Breast epithelium (tissue), 3 donors: ENCODE measurements around the gene LY86.

Source experiments
- POLR2A ChIP-seq: fragments of 450-650 bp; IDR thresholded peaks from one replicate; pipeline ENCODE4 v1.6.1; 2016; ENCODE audit warnings: antibody characterized with exemption, mild to moderate bottlenecking, moderate library complexity
- POLR2AphosphoS5 ChIP-seq, 3 donors: sonication (generic); formaldehyde crosslinking; IDR thresholded peaks; one replicate each; pipeline ENCODE4 v1.6.1; 2017; ENCODE audit warnings: antibody characterized with exemption in 3 of 3
- TF ChIP-seq, protein P1 (sequence below), 3 donors: fragments of 450-650 bp; IDR thresholded peaks; one replicate each; pipeline ENCODE4 v1.5.1; 2016 to 2017; ENCODE audit warnings: antibody characterized with exemption in 3 of 3, mild to moderate bottlenecking in 3 of 3, moderate library complexity in 3 of 3

DNA sequence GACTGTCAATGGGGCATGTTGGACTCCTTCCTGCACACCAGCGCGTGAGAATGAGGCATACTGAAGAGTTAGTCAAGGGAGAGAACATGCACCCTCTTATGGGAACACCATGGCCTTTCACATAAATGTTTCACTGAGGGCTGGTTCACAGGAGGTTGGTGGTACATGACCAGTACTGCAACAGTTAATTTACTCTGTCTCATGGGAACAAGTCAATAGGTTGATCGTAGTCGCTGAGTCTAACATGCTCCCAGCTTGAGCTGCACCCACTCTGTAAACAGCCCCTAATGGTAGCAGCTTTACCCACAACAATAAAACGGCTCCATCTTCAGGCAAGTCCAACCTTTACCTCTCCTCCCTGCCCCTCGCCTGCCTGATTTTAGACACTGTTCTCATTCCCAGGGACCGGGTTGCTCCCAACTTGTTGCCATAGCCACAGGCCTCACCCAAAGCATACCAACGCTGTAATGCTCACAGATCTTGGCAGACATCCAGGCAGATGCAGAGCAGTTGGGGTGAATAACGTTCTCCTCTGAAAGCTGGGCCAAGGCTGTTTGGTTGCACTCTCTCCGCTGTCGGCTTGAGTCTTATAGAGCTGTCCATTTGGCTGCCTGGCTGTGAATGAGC lies 111.3 kb downstream of the LY86 start:
- TF ChIP-seq, protein P1, sequence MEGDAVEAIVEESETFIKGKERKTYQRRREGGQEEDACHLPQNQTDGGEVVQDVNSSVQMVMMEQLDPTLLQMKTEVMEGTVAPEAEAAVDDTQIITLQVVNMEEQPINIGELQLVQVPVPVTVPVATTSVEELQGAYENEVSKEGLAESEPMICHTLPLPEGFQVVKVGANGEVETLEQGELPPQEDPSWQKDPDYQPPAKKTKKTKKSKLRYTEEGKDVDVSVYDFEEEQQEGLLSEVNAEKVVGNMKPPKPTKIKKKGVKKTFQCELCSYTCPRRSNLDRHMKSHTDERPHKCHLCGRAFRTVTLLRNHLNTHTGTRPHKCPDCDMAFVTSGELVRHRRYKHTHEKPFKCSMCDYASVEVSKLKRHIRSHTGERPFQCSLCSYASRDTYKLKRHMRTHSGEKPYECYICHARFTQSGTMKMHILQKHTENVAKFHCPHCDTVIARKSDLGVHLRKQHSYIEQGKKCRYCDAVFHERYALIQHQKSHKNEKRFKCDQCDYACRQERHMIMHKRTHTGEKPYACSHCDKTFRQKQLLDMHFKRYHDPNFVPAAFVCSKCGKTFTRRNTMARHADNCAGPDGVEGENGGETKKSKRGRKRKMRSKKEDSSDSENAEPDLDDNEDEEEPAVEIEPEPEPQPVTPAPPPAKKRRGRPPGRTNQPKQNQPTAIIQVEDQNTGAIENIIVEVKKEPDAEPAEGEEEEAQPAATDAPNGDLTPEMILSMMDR (IDR thresholded peaks at IDR 0.05): peak in 1 of 3 donors; percentile 14
- TF ChIP-seq POLR2A: no peak
- TF ChIP-seq POLR2AphosphoS5 (IDR thresholded peaks at IDR 0.05): peak in 1 of 3 donors; percentile 13
